CD4-positive, alpha-beta T cell treated with Interleukin-15 for 1 hour (primary cell): ENCODE data around the gene THUMPD2.
"Not testable (repeated sequence)": the region's sequence is repeated elsewhere in the genome, so short reads cannot be mapped to it uniquely, and the experiment has no call there.

ENCODE experiments used
- DNase-seq: peaks from one replicate; pipeline ENCODE4 v3.0.0-alpha.2; 2020

Gene THUMPD2, protein sequence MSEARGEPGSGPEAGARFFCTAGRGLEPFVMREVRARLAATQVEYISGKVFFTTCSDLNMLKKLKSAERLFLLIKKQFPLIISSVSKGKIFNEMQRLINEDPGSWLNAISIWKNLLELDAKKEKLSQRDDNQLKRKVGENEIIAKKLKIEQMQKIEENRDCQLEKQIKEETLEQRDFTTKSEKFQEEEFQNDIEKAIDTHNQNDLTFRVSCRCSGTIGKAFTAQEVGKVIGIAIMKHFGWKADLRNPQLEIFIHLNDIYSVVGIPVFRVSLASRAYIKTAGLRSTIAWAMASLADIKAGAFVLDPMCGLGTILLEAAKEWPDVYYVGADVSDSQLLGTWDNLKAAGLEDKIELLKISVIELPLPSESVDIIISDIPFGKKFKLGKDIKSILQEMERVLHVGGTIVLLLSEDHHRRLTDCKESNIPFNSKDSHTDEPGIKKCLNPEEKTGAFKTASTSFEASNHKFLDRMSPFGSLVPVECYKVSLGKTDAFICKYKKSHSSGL

DNA sequence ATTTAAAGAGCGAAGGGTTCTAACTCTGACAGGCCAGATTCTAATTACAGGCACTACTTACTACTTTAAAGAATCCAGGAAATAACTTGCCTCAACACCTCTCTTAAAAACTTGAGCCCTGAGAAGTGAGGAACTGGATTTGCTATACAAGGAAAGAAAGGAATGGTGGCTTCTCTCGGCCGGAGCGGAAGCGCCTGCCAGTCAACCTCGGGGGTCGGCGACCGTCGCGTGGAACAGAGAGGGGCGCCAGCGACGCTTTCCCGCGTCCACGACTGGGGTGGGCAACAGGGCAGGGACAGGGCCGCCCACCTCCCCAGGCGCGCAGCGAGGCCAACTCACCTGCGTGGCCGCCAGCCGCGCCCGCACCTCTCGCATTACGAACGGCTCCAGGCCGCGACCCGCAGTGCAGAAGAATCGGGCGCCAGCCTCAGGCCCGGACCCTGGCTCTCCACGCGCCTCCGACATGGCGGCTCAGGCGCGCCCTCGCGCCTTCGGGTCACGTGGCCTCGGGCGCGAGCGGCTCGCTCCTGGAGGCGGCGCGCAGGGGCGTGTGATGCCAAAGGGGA lies at the start of gene THUMPD2:
Gene THUMPD2, minus strand, starts transcription at position 484 of the 566 bp plus-strand sequence. Its CDS starts 19 bp downstream, at position 465.
- DNase-seq = peak; percentile 66

DNA sequence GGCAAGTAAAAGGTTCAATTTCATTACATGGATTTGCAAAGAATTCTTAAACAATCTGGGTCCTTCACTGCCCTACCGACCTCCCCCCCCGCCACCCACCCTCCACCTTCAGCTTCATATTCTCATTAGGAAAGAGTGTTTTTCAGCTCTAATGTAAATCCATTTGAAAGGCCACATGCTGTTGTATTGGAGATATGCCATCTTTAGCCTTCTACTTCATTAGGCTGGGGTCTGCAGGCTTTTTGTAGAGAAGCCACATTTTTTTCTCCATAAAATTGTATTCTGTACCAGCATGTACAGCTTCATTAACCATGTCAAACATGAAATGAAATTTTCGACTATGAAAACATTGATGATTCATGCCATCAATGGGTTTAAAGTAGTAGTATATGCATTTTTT lies 42.8 kb upstream of the THUMPD2 start:
- DNase-seq = no peak

DNA sequence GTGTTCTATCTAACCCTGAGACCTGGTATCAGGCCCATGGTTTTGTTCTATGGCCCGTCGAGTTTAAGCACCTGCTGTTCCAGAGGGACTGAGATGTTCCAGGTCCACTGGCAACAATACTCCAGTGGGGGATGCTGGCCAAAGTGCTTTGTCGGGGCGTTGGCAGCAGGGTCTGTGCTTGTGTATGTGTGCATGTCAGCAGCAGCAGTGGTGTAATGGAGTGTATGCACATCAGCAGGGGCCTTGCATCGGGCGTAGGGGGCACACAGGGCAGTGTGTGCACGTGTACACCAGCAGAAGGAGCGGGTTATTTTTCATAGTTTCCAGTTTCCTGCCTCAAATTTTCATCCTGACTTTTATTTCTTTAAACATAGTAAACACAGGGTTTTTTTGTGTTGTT lies 37.8 kb upstream of the THUMPD2 start:
- DNase-seq = no peak

DNA sequence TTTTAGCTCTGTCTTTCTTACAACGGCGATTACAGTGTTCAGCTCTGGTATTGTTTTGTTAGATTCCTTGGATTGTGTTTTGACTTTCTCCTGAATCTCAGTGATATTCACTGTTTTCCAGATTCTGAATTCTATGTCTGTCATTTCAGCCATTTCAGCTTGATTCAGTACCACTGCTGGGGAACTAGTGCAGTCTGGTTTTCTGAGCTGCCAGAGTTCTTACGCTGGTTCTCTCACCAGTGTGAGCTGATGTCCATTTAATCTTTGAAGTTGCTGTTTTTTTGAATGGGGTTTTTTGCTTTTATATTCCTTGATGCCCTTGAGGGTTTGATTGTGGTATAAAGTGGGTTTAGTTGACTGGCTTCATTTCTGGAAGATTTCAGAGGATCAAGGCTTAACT lies 37.4 kb upstream of the THUMPD2 start:
- no peak for DNase-seq

DNA sequence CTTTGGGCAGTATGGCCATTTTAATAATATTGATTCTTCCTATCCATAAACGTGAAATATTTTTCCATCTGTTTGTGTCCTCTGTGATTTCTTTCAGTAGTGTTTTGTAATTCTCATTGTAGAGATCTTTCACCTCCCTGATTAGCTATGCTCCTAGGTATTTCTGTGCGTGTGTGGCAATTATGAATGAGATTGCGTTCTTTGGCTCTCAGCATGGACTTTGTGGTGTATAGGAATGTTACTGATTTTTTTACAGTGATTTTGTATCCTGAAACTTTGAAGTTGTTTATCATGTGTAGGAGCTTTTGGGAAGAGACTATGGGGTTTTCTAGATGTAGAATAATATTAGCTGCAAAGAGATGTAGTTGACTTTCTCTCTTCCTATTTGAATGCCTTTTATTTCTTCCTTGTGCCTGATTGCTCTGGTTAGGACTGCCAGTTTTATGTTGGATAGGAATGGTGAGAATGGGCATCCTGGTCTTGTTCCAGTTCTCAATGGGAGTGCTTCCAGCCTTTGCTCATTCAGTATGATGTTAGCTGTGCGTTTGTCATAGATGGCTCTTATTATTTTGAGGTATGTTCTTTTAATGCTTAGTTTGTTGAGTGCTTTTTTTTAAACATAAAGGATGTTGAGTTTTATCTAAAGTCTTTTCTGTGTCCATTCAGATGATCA lies 27.0 kb upstream of the THUMPD2 start:
- DNase-seq = no peak

DNA sequence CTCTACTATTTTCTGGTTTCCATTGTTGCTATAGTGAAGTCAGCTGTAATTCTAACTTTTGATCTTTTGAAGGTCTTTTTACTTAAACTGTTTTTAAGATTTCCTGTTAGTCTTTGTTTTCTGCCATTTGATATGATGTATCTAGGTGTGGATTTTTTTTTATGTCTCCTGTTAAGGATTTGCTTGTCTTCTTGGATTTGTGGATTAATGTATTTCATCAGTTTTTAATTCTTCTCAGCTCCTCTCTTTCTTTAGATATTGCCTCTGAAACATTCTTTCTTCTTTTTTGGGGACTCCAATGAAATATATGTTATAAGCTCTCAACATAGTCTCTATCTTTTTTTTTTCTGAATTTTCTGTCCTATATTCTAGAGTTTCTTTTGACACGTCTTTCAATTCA lies 24.8 kb upstream of the THUMPD2 start:
- DNase-seq = no peak

DNA sequence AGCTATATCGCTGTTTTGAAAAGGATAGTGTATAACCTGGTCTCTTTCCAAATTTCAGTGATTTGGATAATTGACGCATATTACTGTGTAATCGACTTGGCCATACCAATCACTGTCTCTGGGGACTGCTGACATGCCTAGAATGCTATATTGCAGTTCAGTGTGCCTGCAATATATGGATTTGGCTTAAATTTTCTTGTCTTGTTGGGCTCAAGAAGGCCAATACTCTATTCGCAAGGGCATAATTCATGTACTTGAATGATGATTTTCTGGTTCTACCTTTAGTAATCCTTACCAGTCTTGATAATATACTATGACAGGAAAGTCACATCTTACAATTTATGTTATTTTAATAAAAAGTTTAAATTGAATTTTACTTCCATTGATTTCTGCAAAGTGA lies 21.7 kb upstream of the THUMPD2 start:
- no peak for DNase-seq

DNA sequence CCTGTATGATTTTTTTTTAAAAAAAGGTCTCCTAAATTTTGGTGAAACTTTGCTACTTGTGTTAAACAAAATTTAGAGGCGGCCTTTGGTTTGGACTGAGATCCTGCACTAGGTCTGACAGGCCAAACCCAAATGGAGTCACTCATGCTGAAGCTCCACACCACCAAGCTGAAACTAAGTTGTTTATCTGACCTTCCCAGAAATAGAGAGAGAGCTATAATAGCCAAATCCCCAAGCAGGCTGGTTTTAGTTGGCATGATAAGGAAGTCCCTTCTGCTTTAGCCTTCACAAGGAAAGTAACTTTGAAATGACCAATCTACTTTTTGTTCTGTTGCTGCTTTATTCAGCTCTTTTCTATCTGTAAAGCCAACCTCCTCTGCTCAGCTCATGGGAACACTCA lies 17.1 kb upstream of the THUMPD2 start:
- no peak for DNase-seq

DNA sequence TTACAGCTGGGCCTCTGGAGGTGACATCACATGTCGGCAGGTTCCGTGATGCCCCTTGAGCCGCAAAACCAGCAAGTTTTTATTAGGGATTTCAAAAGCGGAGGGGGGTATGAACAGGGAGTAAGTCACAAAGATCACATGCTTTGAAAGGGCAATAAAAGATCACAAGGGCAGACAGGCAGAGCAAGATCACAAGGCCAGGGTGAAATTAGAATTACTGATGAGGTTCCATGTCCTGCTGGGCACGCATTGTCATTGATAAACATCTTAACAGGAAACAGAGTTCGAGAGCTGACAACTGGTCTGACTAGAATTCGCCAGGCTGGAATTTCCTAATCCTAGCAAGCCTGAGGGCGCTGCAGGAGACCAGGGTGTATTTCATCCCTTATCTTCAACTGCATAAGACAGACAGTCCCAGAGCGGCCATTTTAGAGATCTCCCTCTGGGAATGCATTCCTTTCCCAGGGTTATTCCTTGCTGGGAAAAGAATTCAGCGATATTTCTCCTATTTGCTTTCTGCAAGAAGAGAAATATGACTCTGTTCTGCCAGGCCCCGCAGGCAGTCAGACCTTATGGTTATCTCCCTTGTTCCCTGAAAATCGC lies 11.3 kb upstream of the THUMPD2 start:
- not testable (repeated sequence) for DNase-seq

DNA sequence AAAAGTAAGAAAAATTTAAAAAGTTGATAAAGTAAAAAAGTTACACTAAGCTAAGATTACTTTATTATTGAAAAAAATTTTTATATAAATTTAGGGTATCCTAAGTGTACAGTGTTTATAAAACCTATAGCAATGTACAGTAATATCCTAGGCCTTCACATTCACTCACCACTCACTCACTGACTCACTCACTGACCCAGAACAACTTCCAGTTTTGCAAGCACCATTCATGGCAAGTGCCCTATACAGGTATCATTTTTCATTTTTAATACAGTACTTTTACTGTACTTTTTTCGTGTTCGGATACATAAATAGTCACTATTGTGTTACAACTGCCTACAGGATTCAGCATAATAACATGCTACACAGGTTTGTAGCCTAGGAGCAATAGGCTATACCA lies 8.9 kb upstream of the THUMPD2 start:
- no peak for DNase-seq

DNA sequence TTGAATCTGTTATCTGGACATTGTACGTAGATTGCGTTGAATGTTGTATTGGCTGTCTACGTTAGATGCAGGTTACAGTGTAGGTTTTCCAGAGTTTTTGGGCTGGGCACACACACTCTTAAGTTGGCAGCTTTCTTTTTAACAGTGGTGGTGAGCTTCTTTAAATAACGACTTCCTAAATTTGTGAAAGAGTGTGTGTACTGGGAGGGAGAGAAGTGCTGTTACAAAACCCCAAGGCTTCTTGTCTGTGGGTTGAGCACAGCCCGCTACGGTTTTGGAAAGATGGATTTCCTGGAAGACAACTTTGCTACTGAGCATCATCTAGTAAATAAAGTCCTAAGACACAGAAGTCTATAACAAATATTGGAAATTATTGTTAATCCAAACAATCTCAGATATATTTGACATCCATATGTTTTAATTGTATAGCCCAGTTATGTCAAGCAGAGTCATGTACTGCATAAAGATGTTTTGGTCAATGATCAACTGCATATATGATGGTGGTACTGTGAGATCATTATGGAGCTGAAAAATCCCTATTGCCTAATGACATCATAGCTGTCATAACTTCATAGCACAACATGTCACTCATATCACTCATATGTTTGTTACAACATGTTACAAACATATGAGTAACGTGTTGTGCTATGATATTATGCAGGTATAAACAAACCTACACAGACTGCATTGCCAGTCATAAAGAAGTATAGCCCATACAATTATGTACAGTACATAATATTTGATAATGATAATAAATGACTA lies 7.9 kb upstream of the THUMPD2 start:
- DNase-seq = no peak

DNA sequence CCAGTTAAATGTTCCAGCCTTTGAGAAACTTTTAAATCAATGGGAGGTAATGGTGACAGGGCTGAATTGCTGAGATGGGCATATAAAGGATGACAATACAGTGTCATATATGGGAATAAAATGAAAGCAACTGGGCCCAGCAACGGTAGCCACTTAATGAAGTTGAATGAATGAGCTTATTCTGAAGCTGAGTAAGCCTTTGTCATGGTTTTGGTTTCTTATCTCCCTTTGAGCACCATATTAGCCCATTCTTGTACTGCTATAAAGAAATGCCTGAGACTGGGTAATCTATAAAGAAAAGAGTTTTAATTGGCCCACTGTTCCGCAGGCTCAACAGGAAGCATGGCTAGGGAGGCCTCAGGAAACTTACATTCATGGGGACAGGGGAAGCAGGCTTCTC lies 3.5 kb upstream of the THUMPD2 start:
- no peak for DNase-seq

DNA sequence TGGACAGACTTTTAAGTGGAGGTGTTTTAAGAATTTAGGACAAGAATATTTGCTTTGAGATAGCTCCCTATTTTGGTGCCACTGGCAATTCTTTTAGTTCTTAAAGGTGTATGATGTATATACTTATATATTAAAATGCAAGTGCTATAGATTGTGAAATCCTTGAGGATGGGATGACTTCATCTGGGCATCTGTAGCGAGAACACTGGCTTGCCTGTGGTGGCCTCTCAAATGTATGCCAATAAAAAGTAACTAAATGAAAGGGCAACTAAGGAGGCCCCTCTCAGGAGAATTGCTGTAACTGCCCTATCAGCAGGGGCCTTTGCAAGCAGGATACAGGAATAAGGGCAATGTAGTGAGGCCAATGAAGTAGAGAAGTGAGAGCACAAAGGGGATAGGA lies 2.6 kb upstream of the THUMPD2 start:
- no peak for DNase-seq

DNA sequence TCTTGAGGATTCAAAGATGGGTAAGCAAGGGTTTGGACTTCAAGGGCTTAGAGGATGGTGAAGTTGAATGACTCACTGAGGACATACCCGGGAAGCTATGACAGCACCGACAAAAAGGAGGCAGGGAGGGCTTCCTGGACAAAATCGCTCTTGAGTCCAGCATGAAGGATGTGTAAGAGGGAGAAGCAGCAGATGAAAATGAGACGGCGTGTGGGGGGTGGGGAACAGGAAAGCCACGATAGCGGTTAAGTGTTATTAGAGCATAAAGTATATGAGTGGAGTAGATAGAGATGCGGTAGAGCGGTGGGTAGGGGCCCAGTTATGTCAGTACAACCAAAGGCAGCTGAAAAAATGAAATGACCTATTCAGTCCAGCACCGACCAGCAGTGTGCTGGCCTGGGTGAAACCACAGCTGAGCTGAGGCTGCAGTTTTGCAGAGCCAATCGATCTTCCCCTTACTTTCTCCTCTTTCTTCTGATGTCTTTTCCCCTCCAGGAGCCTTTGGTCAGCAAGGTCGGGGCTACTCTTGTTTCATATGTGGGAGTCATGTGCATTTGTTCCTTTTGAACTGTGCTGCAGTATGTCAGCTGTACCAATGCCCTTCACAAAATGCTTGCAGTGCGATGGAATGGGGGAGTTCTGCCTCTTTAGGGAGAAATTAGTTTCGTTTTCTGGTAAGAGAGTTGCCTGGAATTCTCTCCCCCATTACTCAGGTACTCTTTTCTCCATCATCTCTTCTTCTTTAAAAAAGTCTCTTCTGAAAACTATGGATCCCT lies 2.0 kb upstream of the THUMPD2 start:
- no peak for DNase-seq

DNA sequence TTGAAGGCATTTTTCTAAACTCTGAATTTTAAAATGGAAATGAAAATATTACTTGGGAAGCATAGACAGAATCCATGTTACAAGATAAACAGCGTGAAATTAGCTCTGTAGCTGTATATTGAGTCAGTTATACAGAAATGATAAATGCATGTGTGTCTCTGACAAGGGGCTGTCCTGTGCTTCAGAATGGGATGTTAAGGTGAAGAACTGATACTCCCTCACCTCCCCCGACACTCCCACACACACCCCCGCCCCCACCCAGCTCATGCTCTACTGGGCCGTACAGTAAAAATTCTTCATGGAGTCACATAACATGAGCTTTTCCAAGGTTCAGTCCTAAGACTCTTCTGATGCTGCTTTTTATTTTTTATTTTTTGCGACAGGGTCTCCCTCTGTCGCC lies 869 bp upstream of the THUMPD2 start:
- no peak for DNase-seq

DNA sequence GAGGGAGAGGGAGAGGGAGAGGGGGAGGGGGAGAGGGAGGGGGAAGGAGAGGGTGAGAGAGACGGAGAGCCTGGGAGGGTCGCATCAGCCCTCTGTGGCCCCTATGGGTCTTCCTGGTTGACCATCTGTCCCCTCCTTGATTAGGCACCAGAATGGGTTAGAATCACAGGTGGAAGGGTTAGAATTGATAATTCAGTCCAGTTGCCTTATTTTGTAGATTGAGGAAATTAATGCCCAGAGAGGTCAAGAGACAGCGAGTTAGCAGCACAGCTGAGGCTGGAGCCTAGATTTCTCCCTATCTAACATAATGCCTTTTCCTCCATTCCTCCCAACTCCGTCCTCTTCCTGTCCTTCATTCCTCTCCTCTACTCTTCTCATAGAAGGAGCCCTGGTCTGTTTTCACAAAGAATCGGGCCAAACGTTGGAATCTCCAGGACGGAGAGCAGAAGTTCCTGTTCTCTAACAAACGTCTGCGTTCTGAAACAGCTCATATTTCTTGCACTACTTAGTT lies 338 bp upstream of the THUMPD2 start:
- DNase-seq = no peak

DNA sequence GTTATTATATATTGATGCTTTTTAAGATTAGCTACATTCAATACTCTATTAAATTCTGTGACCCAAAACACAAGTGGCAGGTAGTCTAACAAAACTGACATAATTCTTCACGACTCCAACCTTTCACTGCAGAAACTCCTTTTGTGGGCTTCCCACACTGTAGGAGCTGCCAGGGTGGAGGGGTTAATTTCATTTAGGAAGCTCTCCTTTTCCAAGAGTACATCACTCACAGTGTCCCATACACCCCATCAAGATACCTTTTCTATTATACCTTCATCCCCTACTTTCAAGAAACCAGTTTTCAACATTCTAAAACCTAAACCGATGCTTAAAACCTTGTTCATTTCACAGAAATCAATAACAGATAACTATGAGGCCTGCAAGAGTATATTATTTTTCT lies 825 bp downstream of the THUMPD2 start:
- DNase-seq = no peak

DNA sequence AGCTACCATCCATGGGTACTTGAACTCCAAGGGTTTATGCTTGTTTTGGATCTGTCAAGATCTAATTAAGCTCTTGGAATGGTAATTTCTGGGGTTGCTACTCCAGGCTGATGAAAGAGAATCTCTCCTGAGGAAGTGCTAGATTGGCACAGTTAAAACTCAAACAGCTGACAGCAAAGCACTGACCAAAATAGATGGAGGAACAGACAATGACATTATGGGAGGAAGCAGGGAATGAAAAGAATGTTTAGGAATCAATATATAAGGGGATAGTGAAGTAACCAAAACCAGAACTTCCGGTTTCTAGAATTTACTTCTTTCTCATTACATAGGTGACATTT lies 6.3 kb downstream of the THUMPD2 start:
- DNase-seq = no peak

DNA sequence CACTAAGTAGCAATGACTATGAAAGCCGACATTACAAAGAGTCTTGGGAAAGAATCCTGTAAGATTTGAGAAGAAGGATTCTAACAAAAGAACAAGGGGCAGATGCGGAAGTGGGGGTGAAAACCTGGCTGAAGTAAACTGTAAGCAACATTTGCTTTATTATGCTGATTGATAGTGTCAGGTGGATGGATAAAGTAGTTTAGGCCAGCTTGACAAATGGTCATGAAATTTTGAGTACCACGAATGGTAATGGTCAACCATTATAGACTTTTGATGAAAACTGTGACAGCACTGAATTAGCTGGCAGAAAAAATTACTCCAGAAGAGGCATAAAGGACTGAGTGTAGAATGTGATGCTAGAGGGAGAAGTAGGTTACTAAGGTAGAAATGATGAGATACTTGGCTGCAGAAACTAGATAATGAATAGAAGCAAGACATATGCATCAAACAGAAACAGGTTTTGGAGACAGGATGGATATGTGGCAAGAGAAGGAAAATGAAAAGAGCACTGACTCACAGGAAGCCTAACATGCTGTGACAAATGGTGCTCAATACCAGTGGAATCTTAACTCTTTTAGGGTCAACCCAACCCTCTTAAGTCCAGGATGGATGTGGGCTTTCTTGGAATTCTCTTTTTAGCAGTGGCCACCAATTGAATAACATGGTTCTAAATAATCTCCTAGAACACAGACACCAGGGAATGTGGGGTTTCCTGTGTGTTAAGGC lies 6.8 kb downstream of the THUMPD2 start:
- no peak for DNase-seq

DNA sequence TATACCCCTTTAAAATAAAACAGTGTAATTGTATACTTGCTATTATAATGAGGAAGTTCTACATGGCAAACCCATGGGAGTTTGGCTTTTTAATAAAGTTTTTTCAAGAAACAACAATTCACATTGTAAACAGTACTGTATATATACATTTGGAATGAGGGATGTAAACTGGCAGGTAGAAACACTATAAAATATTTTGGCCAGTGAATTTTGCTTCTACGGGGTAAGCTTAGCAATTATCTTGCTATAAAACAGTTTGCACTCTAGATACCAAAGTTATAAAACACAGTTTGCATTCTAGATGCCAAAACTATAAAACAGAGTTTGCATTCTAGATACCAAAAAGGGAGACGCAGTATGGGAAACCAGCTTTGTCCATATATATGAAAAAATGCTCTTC lies 16.6 kb downstream of the THUMPD2 start:
- DNase-seq = no peak

DNA sequence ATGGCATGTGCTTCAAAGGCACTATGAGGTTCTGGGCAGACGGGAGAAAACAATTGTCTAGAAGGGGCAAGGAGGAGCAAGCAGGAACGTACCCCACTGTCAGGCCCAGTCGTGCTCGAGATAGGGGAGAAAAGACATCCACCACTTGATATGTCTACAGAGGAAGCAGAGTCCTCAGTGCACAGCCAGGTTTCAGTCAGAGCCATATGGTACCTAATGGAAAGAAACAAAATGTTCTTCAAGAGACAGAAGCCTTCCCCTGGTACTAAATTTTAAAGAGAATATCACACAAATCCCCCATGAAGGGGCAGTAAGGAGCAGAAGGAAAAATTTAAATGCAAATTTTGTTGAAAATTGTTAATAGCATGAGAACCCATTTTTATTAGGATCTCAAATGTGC lies 21.9 kb downstream of the THUMPD2 start:
- no peak for DNase-seq
